H1 (cell line): ENCODE results near the gene RPN2. TPM values are rescaled to one million over a fixed set of nuclear protein-coding genes. Genes with fewer than 3 reads are reported as not detected.

Source experiments
- CTCF ChIA-PET: fragments of 300-600 bp; sonication (Branson Sonifier 250); formaldehyde crosslinking; loops from one replicate; lab custom pipeline; 2021; ENCODE audit not compliant: partially characterized antibody; lab: Charles Lee
- POLR2A ChIA-PET: fragments of 300-600 bp; sonication (Branson Sonifier 250); formaldehyde crosslinking; loops from one replicate; lab custom pipeline; 2021; ENCODE audit warnings: inconsistent platforms; ENCODE audit not compliant: partially characterized antibody; lab: Charles Lee
- DNase-seq, 2 experiments: peaks; one replicate each; pipeline versions ENCODE4 v3.0.0 to v3.0.0-alpha.2; 2010 to 2022; ENCODE audit warnings: low spot score in 2 of 2, low read depth in 1 of 2, mixed read lengths in 1 of 2
- FAIRE-seq: peaks from 2 replicates; lab custom pipeline; 2011; peaks lifted over from hg19 to GRCh38; lab: Jason Lieb, UNC
- H2AFZ ChIP-seq: 2 replicates; pipeline ENCODE4 v1.8.1; 2012; ENCODE audit warnings: low read length, inconsistent platforms
- H2AK5ac ChIP-seq: 2 replicates; pipeline ENCODE4 v1.6.1; 2013; ENCODE audit warnings: low read depth, low read length
- H2BK120ac ChIP-seq: replicated peaks from 2 replicates; pipeline ENCODE3; 2013; ENCODE audit warnings: low read depth, low read length, inconsistent platforms
- H2BK12ac ChIP-seq: 2 replicates; pipeline ENCODE4 v1.6.1; 2013; ENCODE audit warnings: low read depth, low read length
- H2BK15ac ChIP-seq: 2 replicates; pipeline ENCODE4 v1.6.1; 2013; ENCODE audit warnings: low read length
- H2BK20ac ChIP-seq: 2 replicates; pipeline ENCODE4 v1.6.1; 2013; ENCODE audit warnings: low read length
- H2BK5ac ChIP-seq: 2 replicates; pipeline ENCODE4 v1.6.1; 2013; ENCODE audit warnings: low read depth, low read length
- H3K14ac ChIP-seq: 2 replicates; pipeline ENCODE4 v1.6.1; 2013; ENCODE audit warnings: inconsistent platforms; ENCODE audit not compliant: insufficient read length
- H3K18ac ChIP-seq: 2 replicates; pipeline ENCODE4 v1.6.1; 2013; ENCODE audit warnings: low read length; ENCODE audit errors: extremely low read depth
- H3K23ac ChIP-seq: 2 replicates; pipeline ENCODE4 v1.6.1; 2013; ENCODE audit warnings: inconsistent platforms; ENCODE audit not compliant: insufficient read length
- H3K23me2 ChIP-seq: 2 replicates; pipeline ENCODE4 v1.6.1; 2013; ENCODE audit warnings: low read depth, low read length
- H3K27ac ChIP-seq: 2 replicates; pipeline ENCODE4 v1.6.1; 2011; ENCODE audit warnings: low read depth, low read length, inconsistent platforms
- H3K27me3 ChIP-seq, 4 experiments: replicated peaks in 1 of 4; 1 replicate in 1 of 4; 2 replicates in 3 of 4; pipeline versions ENCODE4 v1.6.1 to v1.8.1; 2011 to 2013; ENCODE audit warnings: low read length in 3 of 4, mild to moderate bottlenecking in 3 of 4, inconsistent platforms in 2 of 4, mixed read lengths in 2 of 4, moderate library complexity in 1 of 4; ENCODE audit not compliant: control insufficient read depth in 3 of 4, insufficient read depth in 3 of 4; ENCODE audit errors: extremely low read depth in 1 of 4
- H3K36me3 ChIP-seq, 4 experiments: 2 replicates each; pipeline versions ENCODE4 v1.6.1 to v1.8.1; 2011 to 2013; ENCODE audit warnings: mild to moderate bottlenecking in 4 of 4, low read length in 3 of 4, moderate library complexity in 2 of 4, control low read depth in 1 of 4, inconsistent platforms in 1 of 4; ENCODE audit not compliant: insufficient read depth in 4 of 4, control insufficient read depth in 2 of 4
- H3K4ac ChIP-seq: replicated peaks from 2 replicates; pipeline ENCODE3; 2013; ENCODE audit warnings: low read length, low read depth, mixed read lengths, inconsistent platforms; ENCODE audit not compliant: insufficient read length
- H3K4me1 ChIP-seq, 4 experiments: replicated peaks in 1 of 4; 1 replicate in 1 of 4; 2 replicates in 3 of 4; pipeline versions ENCODE4 v1.6.1 to v1.8.1; 2011 to 2013; ENCODE audit warnings: low read length in 3 of 4, inconsistent platforms in 2 of 4, mixed read lengths in 1 of 4; ENCODE audit not compliant: insufficient read depth in 4 of 4, control insufficient read depth in 3 of 4
- H3K4me2 ChIP-seq, 2 experiments: 2 replicates each; pipeline versions ENCODE4 v1.6.1 to v1.8.1; 2011 to 2013; ENCODE audit warnings: low read depth in 2 of 2, low read length in 2 of 2, control low read depth in 1 of 2, inconsistent platforms in 1 of 2, mild to moderate bottlenecking in 1 of 2; ENCODE audit not compliant: insufficient read depth in 1 of 2
- H3K4me3 ChIP-seq, 4 experiments: fragments of 200-600, 300-600 bp in 1 of 4; sonication (generic), shearing (Covaris generic), sonication (Bioruptor Twin) in 1 of 4; 2 replicates each; pipeline versions ENCODE4 v1.5.1 to v1.8.1; 2011 to 2016; ENCODE audit warnings: low read length in 4 of 4, low read depth in 3 of 4, control low read depth in 2 of 4, inconsistent platforms in 2 of 4, mild to moderate bottlenecking in 2 of 4, mixed read lengths in 1 of 4, moderate library complexity in 1 of 4; ENCODE audit not compliant: insufficient read depth in 2 of 4; ENCODE audit errors: extremely low read depth in 1 of 4
- H3K56ac ChIP-seq: replicated peaks from 2 replicates; pipeline ENCODE3; 2013; ENCODE audit warnings: low read depth, mild to moderate bottlenecking, mixed read lengths, low read length, inconsistent platforms; ENCODE audit not compliant: insufficient read length
- H3K79me1 ChIP-seq: 2 replicates; pipeline ENCODE4 v1.6.1; 2013; ENCODE audit warnings: low read depth, low read length, control low read depth
- H3K79me2 ChIP-seq, 2 experiments: 2 replicates each; pipeline versions ENCODE4 v1.6.1 to v1.8.1; 2012 to 2013; ENCODE audit warnings: low read length in 2 of 2, mild to moderate bottlenecking in 2 of 2, inconsistent platforms in 1 of 2; ENCODE audit not compliant: insufficient read depth in 2 of 2, control insufficient read depth in 1 of 2
- H3K9ac ChIP-seq, 4 experiments: replicated peaks in 1 of 4; 1 replicate in 1 of 4; 2 replicates in 3 of 4; pipeline versions ENCODE4 v1.6.1 to v1.8.1; 2011 to 2013; ENCODE audit warnings: low read depth in 3 of 4, low read length in 3 of 4, control low read depth in 2 of 4, mild to moderate bottlenecking in 2 of 4, moderate library complexity in 2 of 4, inconsistent platforms in 1 of 4; ENCODE audit errors: extremely low read depth in 1 of 4
- H3K9me3 ChIP-seq, 2 experiments: 2 replicates each; pipeline versions ENCODE4 v1.6.1 to v1.8.1; 2012 to 2013; ENCODE audit warnings: mild to moderate bottlenecking in 2 of 2, moderate library complexity in 2 of 2, control low read depth in 1 of 2, inconsistent platforms in 1 of 2, low read depth in 1 of 2, low read length in 1 of 2, mixed read lengths in 1 of 2; ENCODE audit not compliant: insufficient read depth in 2 of 2
- H4K20me1 ChIP-seq, 2 experiments: replicated peaks in 1 of 2; 2 replicates each; pipeline versions ENCODE3 to v1.8.1; 2011 to 2013; ENCODE audit warnings: inconsistent platforms in 2 of 2, low read length in 2 of 2, mild to moderate bottlenecking in 1 of 2; ENCODE audit not compliant: insufficient read depth in 2 of 2, control insufficient read depth in 1 of 2
- H4K5ac ChIP-seq: 2 replicates; pipeline ENCODE4 v1.6.1; 2013; ENCODE audit warnings: low read length, low read depth, mixed read lengths, inconsistent platforms; ENCODE audit not compliant: insufficient read length
- H4K8ac ChIP-seq: 2 replicates; pipeline ENCODE4 v1.8.0; 2013; ENCODE audit warnings: mild to moderate bottlenecking, moderate library complexity, low read length, inconsistent platforms; ENCODE audit not compliant: insufficient read depth; ENCODE audit errors: extremely low read depth
- H4K91ac ChIP-seq: replicated peaks from 2 replicates; pipeline ENCODE3; 2013; ENCODE audit warnings: low read length, mixed read lengths, inconsistent platforms; ENCODE audit not compliant: insufficient read length
- CTBP2 ChIP-seq: IDR thresholded peaks from 2 replicates; pipeline ENCODE4 v1.7.0; 2011; ENCODE audit warnings: borderline replicate concordance, mild to moderate bottlenecking, moderate library complexity, mixed read lengths, low read length; ENCODE audit not compliant: insufficient read depth, insufficient read length
- HDAC2 ChIP-seq, 2 experiments: fragments of 300-600 bp in 1 of 2; sonication (generic) in 1 of 2; IDR thresholded peaks; 2 replicates each; pipeline ENCODE4 v1.6.1; 2011 to 2012; ENCODE audit warnings: low read depth in 2 of 2, low read length in 2 of 2, mild to moderate bottlenecking in 2 of 2, moderate library complexity in 2 of 2, borderline replicate concordance in 1 of 2, inconsistent platforms in 1 of 2
- HDAC6 ChIP-seq: IDR thresholded peaks from one replicate; pipeline ENCODE4 v1.7.1; 2012; ENCODE audit warnings: low read depth, mild to moderate bottlenecking, inconsistent platforms, low read length, moderate library complexity
- JUN ChIP-seq: IDR thresholded peaks from 2 replicates; pipeline ENCODE4 v1.6.1; 2011; ENCODE audit warnings: low read depth, mild to moderate bottlenecking, improper control_type of control experiment, low read length
- KDM1A ChIP-seq: fragments of 200-600, 300-600 bp; sonication (generic); IDR thresholded peaks from 2 replicates; pipeline ENCODE4 v1.7.1; 2016; ENCODE audit warnings: mild to moderate bottlenecking, low read length, borderline replicate concordance
- KDM5A ChIP-seq: fragments of 200-600 bp; IDR thresholded peaks from 2 replicates; pipeline ENCODE4 v1.7.1; 2012; ENCODE audit warnings: mild to moderate bottlenecking, low read length, inconsistent platforms, mixed read lengths
- NANOG ChIP-seq: IDR thresholded peaks from 2 replicates; pipeline ENCODE4 v1.6.1; 2011; ENCODE audit warnings: low read length, low read depth, mild to moderate bottlenecking, inconsistent platforms; ENCODE audit not compliant: insufficient read depth, poor library complexity, severe bottlenecking
- NRF1 ChIP-seq: IDR thresholded peaks from 2 replicates; pipeline ENCODE4 v1.6.1; 2011; ENCODE audit warnings: mild to moderate bottlenecking, low read depth, low read length, improper control_type of control experiment
- POU5F1 ChIP-seq: IDR thresholded peaks from 2 replicates; pipeline ENCODE4 v1.6.1; 2011; ENCODE audit warnings: low read depth, mild to moderate bottlenecking, low read length, moderate library complexity
- RBBP5 ChIP-seq: IDR thresholded peaks from 2 replicates; pipeline ENCODE4 v1.7.1; 2012; ENCODE audit warnings: low read depth, mild to moderate bottlenecking, inconsistent platforms, low read length, moderate library complexity, borderline replicate concordance
- RXRA ChIP-seq: IDR thresholded peaks from 2 replicates; pipeline ENCODE4 v1.6.1; 2011; ENCODE audit warnings: low read depth, mild to moderate bottlenecking, low read length, moderate library complexity; ENCODE audit not compliant: insufficient read depth
- SIRT6 ChIP-seq: IDR thresholded peaks from one replicate; pipeline ENCODE4 v1.7.1; 2012; ENCODE audit warnings: low read length, inconsistent platforms
- SP1 ChIP-seq: IDR thresholded peaks from 2 replicates; pipeline ENCODE4 v1.6.1; 2011; ENCODE audit warnings: low read depth, low read length
- WGBS, 2 experiments: shearing (Covaris generic) in 1 of 2; methylation state at CpG; one replicate each; pipeline versions ENCODE4 v1.1.6 to v1.1.7; 2013 to 2015; ENCODE audit warnings: low lambda C conversion rate in 2 of 2, mixed read lengths in 2 of 2, inconsistent platforms in 1 of 2, low coverage in 1 of 2, missing lambda C conversion rate in 1 of 2; ENCODE audit not compliant: insufficient replicate concordance in 2 of 2, insufficient coverage in 1 of 2, insufficient read length in 1 of 2; ENCODE audit errors: extremely low coverage in 1 of 2, missing lambda C conversion rate in 1 of 2; 5-methylcytosine and 5-hydroxymethylcytosine counted together
- polyA plus RNA-seq, 7 experiments: library from polyadenylated mRNA; depleted of rRNA in 3 of 7; stranded (reverse) in 5 of 7; unstranded in 2 of 7; fragments of >200 nt in 5 of 7; fragments of 200-250 nt in 2 of 7; gene quantifications; 1 replicate in 5 of 7; 2 replicates in 1 of 7; 4 replicates in 1 of 7; pipeline versions ENCODE4 v1.2.1 to v1.2.3, GENCODE V29; 2011 to 2013; ENCODE audit warnings: missing spikeins in 2 of 7, mixed read lengths in 2 of 7
- total RNA-seq: library from RNA; stranded (reverse); fragmentation: NEBNext Ultra II Directional; extraction: Animal tissue kit (Norgen Biotek cat#: 25700); gene quantifications from 2 replicates; pipeline ENCODE4 v1.2.1, GENCODE V29; 2021

The RPN2 gene
- total and polyA plus RNA-seq, 2 of the 8 experiments (the other 6 are each of a cell fraction or from before 2014, with no cell fraction given): 236 to 379 TPM

GRCh38 chr20:37154684-37155298, 24.3 kb upstream of the RPN2 start:
- no peak overlapping the region for H3K23ac ChIP-seq
- no peak overlapping the region for H4K91ac ChIP-seq
- H2BK15ac ChIP-seq: no peak overlapping the region
- no peak overlapping the region for H2BK12ac ChIP-seq
- no peak overlapping the region for H2AK5ac ChIP-seq
- no peaks in the 10 kb centered on the region for H3K36me3 ChIP-seq
- no peak for DNase-seq
- H2BK5ac ChIP-seq: no peak overlapping the region
- H3K56ac ChIP-seq: no peak overlapping the region
- no peak overlapping the region for H3K9ac ChIP-seq
- CTCF ChIA-PET: interaction anchor here (1.1 to 1.7 kb wide), 2 partner anchors 24 to 41 kb away, joined by 3 read pairs; partner anchors contain the start of genes MROH8 and RPN2
- no peaks in the 10 kb centered on the region for H3K4me1 ChIP-seq
- H3K18ac ChIP-seq: no peak overlapping the region
- no peak overlapping the region for H3K4me3 ChIP-seq
- H3K79me2 ChIP-seq: no peaks in the 10 kb centered on the region
- H3K27ac ChIP-seq: no peak overlapping the region
- H3K4me2 ChIP-seq: no peak overlapping the region
- H2BK120ac ChIP-seq: no peak overlapping the region
- H3K23me2 ChIP-seq: no peaks in the 10 kb centered on the region
- H2BK20ac ChIP-seq: no peak overlapping the region
- TF ChIP-seq CTBP2 (no peak), KDM5A (no peak), SIRT6 (no peak), RXRA (no peak), HDAC6 (no peak), POU5F1 (no peak), HDAC2 (IDR thresholded peaks at IDR 0.05; ENCODE audit: borderline replicate concordance in 1 of 2, low read depth in 2 of 2, low read length in 2 of 2) (no peak), NRF1 (no peak), RBBP5 (no peak), NANOG (no peak), KDM1A (no peak), SP1 (no peak), JUN (no peak)
- H3K9me3 ChIP-seq: peaks cover 0 to 12% of the 10 kb centered on the region in 2 experiments; a peak in 1 of 4 replicates
- no peaks in the 10 kb centered on the region for H3K27me3 ChIP-seq
- WGBS, 2 experiments: 89% methylated on average over 6 of the region's 6 CpGs; no CpG with 5 or more reads in 1 of the 2 experiments
- H4K20me1 ChIP-seq: no peaks in the 10 kb centered on the region
- no peak overlapping the region for H3K14ac ChIP-seq
- H4K5ac ChIP-seq: no peak overlapping the region
- H3K79me1 ChIP-seq: no peaks in the 10 kb centered on the region
- no peak for FAIRE-seq
- H3K4ac ChIP-seq: no peak overlapping the region
- no peak overlapping the region for H2AFZ ChIP-seq
- POLR2A ChIA-PET: interaction anchor here (1.1 to 1.4 kb wide), 2 partner anchors 13 to 59 kb away, joined by 3 to 5 read pairs; partner anchors contain the start of gene RBL1
- H4K8ac ChIP-seq: no peak overlapping the region
